HG02885 (cell line): ENCODE results near the gene CCNC.
"Not testable (repeated sequence)": the region's sequence is repeated elsewhere in the genome, so short reads cannot be mapped to it uniquely, and the experiment has no call there.

ENCODE experiments used
- ATAC-seq: cut with Tn5 transposase; IDR thresholded peaks from one replicate; pipeline ENCODE4 v1.9.1; 2021; ENCODE audit warnings: mild to moderate bottlenecking; ENCODE audit not compliant: unreplicated experiment, poor library complexity

The CCNC gene

DNA sequence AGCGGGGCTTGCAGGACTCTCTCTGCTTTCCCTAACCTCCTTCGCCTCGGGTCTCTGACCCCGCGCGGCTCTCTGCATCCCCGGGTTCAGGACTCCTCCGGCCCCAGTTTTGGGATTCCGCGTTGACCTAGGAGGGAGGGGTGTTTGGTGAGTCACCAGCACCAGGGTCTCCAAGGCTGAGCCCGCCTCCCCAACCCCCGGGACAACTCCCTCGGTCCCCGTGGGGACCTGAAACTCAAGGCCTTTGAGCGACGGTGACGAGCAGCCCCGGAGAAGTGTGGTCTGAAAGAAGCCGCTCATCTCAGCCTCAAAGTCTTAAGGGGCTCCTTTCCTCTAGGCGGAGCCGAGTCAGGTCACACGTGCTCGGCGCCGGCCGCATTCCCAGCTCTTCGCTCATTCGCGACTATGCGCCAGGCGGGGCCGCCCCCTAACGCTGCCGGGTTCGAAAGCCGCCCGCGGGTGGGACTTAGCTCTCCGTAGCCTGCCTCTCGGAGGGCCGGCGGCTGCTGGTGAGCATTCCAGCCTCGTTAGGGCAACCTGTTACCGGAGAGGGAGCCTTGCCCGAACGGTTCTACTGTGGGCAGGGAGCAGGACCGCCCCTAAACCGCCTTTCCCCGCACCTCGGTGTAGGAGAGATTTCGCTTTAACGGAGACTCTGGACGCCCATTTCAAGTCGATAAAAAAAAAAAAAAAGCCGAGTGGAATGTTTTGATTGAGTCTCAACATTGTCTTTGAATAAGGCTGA lies 35.1 kb upstream of the CCNC start:
- peak; percentile 61 for ATAC-seq

DNA sequence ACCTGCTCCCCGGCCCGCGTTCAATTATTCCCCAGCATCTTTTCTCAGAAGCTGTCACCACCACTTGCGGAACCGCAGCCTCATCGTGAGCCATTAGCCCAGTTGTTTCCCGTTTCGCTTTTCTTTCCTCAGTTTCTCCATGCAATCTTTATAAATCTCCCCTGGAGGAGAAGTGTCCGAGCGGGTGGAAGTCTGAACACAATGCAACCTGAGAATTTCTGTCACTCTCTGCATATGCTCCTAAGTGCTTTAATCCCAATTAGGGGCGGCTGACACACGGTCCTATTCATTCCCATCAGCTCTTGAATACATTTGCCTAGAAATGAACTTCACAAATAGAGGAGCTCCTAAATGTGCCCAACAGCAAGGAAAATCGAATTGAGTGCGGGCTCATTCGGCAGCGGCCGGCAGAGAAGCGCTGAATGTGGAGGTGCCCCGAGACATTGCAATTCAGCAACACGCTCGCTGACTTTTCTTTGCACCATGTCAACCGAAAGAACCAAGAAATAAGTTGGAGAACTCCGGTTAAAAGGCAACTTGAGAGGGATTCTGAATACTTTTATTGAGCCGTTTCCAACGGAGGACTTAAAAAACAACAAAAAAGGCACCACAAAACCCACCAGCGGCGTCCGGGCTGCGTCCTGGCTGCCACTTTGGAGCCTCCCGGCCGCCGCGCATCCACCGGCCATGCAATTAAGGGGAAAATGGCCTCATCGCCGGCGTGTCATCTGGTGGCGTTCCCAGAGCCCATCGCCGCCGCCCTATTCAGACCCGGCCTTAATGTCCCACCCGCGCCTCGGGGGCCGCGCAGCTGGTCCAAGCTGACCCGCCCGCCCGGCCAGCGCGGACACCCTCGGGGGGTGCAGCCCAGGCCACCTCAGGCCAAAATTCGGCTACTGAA lies 34.3 kb upstream of the CCNC start:
- ATAC-seq, result peak; percentile 28

DNA sequence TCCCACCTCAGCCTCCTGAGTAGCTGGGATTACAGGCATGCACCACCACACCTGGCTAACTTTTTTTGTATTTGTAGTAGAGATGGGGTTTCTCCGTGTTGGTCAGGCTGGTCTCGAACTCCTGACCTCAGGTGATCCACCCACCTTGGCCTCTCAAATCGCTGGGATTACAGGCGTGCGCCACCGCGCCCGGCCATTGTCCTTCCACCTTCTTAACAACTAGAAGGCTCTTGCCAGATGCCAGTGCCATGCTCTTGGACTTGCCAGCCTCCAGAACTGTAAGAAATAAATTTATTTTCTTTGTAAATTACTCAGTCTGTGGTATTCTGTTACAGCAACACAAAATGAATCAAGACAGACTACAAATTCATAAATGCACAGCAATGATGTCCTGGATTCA lies 26.2 kb upstream of the CCNC start:
- not testable (repeated sequence) for ATAC-seq

DNA sequence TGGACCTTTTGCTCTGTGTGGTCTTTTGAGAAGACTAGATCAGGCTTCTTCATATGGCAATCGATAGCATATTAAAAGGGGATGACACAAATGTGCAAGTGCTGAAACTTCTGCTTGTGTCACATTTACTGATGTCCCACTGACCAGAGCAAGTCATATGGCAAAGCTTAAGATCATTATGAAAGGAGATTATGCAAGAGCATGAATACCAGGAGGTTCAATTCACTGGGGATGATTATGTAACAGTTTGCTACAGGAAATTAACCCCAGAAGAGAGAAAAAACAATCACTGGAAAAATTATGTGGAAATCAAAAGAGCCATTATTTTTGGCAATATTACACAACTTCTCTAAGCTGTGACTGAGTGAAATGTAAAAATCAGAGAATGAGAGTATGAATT lies 24.4 kb upstream of the CCNC start:
- no peak for ATAC-seq

DNA sequence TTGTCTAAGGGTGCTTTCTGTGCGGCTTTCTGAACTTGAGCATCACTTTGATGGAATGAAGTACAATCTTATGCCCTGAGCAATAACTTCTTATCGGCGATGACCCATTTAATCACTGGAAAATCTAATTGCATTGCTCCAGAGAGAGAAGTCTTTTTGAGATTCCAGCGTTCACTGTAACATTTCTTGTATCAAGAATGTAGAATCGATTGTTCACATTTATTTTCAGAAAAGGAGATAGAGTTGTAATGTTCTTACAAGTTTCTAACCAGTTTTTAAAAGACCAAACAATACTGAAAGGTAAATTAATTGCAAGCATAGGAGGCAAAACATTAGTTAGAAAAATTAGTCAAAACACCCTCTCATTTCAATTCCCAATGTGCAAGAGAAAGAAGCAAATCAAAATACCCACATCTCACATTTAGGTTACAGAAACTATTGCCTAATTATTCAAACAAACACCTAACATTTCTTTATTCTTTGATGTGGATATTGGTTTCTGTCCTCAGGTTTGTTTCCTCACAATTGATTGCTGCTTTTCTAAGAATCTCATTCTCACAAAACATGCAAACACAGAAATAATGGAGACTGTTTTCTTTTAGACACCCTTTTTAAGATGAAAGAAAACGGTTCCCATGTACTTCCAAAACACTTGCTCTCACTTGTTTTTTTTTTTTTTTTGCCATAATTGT lies 23.4 kb upstream of the CCNC start:
- ATAC-seq, result no peak

DNA sequence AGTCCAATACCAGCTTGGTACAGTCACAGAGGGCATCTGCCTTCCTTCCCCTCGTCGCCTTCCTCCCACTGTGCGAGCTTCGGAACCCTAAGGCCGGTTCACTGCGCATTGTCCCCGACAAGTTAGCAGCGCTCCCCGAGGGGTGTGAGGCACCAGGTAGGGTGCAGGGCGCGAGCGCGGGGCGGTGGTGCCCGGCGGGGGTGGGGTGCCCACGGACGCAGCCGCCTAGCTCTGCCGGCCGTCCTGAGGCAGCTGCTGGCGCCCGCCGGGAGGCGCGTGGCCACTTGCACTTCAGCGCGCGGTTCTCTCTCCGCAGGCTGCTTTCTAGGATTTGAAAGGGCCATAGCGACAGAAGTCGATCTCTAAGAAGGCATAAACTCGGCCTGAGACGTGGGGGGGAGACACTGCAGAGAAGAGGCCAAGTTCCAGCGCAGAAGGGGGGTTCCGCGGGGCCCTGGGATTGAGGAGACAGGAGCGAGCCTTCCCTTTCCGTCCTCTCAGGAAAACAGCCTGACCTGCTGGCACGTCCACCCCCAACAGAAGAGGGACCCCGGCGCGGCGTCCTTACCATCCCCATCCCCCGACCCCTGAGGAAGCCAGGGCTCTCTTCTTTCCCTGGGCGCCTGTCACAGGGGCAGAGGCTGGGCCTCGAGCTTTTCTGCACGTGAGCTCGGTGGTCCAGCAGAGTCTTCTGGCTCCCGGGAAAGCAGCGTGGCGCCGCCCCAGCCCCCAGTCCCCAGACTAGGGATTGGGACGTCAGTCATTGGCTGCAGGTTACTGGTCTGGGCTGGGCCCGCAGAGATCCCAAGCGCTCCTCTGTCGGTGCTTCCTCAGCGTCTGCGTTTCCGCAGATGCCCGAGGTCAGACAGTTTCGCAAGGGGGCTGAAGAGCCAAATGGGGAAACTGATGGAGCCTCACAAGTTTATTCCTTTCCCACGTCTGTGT lies 22.5 kb upstream of the CCNC start:
- ATAC-seq, result no peak

DNA sequence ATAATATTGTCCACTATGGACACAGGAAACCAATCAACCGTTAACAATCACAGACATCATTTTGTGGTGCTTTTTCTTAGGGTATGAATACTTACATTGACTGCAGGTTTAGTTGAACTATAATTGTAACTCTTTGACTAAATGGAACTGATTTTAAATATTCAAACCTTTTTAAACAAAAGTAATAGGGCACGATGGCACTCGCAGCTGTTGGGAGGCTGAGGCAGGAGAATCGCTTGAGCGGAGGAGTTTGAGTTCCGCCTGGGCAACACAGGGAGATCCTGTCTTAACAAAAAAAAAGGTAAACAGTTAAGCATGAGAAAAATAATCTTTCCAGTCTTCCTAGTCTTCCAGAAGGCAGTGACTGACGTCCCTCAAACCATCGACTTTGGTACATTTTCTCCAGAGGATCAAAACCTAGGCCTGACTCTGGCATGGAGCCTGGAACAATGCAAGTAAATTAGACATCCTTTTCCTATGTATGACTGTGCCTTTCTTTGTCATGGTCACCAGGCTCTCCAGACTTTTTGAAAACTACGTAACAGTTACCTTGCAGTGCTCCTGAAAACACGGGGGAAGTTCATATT lies 21.5 kb upstream of the CCNC start:
- ATAC-seq, result no peak

DNA sequence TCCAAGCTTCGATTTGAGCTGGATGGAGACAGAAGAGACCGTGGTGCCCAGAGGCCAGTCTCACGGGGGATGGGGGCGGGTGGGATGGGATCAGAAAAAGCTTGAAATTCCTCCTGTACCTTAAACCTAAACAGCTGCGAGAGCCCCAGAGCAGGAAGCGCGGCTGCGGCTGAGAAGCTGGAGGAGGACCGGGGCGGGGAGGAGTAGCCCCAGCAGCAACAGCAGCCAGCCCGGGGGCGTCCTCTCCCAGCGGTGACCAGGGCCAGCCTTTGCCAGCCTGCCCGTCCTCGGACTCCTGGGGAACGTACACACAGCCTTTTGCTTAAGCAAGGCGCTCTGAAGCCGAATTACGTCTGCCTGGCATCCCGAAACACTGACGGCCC lies 20.8 kb upstream of the CCNC start:
- ATAC-seq, result peak; percentile 39

DNA sequence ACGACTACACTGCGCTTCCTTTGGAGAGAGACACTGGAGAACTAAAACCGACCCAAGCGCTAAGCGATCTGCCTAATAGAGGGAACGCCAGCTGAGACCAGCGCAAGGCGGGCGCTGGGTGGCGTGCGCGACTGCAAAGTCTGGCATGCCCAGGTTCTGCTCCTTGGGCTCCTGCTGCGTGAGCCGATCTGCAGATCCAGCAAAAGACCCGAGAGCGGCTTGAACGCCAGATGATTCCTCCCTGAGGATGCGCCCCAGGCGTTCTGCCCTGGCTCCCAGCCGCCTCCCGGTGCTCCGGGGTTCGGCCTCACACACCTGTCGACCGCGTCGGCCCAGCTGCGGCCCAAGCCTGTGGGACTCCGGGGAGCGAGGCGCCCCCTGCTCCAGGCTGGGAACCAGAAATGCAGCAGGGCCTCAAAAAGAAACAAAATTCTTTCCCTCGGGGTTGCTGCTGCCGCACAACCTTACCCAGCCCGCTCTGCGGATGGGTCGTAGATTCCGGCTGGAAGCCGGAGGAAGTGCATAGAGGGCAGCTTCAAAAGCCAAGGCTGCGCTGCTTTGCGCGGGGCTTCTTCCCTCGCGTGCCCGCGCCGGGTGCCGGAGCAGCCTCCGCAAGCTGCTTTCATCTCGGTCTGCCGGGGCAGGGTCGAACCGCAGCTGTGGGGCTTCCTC lies 20.3 kb upstream of the CCNC start:
- peak; percentile 95 for ATAC-seq

DNA sequence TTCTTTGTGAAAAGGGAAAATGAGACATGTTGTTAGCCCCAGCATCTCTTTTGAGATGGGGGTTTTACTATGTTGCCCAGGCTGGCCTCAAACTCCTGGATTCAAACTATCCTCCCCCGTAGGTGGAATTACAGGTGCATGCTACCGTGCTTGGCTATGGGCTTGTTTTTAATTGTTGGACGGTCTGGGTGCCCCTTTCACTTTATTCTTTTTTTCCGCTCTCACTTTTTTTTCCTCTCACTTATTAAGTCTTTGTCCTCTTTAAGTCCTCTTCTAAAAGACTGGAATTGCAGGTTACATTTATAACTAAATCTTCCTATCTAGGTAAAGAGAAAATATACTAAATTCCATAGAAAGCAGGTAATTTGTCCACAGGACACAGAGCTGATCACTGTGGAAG lies 19.3 kb upstream of the CCNC start:
- ATAC-seq, result no peak

DNA sequence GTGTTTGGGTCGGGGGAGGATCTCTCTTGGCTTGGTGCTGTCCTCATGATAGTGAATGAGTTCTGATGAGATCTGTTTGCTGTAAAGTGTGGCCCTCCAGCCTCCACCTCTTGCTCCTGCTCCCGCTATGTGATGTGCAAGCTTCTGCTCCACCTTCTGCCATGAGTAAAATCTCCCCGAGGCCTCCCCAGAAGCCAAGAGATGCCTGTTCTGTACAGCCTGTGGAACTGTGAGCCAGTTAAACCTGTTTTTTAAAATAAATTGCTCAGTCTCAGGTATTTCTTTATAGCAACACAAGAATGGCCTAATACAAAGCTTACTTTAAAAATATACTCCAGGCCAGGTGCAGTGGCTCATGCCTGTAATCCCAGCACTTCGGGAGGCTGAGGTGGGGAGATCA lies 11.3 kb upstream of the CCNC start:
- no peak for ATAC-seq

DNA sequence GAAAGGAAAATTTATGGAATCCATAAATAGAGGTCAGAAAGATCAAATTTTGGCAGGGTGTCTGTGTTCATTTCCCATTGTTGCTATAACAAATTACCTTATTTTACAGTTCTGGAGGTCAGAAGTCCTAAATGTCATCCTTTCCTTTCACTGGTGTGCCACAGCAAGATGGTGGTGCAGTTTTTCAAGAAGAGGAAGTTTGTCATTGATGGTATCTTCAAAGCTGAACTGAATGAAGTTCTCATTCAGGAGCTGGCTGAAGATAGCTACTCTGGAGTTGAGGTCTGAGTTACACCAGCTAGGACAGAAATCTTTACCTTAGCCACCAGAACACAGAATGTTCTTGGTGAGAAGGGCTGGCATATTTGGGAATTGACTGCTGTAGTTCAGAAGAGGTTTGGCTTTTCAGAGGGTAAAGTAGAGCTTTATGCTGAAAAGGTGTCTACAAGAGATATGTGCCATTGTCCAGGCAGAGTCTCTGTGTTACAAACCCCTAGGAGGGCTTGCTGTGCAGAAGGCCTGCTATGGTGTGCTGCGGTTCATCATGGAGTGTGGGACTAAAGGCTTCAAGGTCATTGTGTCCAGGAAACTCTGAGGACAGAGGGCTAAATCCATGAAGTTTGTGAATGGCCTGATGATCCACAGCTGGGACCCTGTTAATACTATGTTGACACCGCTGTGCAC lies 7.2 kb upstream of the CCNC start:
- no peak for ATAC-seq

DNA sequence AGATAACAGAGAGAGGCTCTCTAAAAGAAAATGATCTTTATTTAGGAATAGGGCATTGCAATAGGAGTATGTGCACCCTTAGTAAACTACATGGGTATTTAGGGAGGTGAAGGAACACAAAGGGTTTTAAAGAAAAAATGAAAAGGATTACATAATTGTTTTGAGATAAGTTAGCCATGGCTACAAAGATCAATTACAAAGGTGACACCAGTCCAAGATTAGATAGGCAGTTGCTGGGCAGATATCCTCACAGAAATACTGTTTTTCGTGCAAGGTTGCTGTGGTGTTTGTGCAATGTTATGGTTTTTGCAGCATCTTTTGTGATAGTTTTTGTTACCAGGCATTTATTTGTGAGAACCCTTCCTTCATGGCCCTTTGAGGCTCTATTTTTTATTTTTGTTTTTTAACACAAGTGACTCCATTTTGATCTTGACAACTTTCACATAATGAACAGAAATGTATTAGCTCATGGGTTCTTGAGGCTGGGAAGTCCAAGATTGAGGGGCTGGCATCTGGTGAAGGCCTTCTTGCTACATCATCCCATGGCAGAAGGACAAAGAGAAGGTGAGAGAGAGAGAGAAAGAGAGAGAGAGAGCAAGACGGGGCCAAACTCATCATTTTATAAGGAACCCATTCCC lies 5.6 kb upstream of the CCNC start:
- ATAC-seq, result no peak

DNA sequence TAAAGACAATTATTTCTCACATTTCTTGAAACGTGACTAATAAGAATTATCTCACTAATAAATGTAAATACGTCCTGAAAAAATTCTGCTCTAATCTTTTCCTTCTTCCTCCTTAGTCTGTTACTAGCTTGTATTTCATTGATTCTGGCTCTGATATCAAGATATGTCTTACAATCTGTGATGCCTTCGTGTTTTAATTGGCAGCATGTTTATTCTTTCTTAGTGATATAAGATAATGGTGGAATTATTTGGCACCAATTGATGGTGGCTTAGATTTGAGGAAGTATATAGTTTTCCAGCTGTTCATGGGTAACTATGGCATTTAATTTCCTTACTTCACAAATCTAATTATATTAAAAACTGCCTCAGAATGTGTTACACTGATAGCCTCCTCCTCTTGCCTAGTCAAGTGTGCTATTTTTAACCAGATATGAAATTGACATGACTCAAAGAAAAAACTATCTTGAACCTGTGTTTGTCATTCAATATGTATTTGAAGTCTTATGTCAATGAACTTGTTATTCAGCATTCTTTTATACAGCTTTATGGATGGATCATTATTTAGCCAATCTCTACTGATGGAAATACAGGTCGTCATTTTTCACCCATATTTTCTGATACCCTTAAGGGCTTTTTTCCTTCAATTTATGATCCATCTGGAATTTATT lies 5.3 kb downstream of the CCNC start:
- no peak for ATAC-seq

DNA sequence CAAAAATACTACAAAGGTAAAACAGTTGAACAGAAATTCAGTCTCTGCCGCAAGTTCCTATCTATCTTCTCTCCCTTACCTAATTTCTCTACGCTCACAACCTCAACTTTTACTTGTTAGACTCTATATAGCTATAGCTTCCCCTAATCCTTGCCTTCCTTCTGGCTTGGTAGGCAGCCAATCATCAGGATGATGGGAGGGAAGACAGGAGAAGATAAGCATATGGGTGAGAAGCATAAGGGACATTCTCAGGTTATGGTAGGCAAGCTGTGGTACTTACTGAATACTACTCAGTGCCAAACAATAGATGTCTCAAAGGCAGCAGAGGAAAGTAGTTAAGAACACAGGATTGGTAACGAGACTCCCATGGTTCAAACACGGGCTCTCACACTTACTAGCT lies 7.8 kb downstream of the CCNC start:
- no peak for ATAC-seq

DNA sequence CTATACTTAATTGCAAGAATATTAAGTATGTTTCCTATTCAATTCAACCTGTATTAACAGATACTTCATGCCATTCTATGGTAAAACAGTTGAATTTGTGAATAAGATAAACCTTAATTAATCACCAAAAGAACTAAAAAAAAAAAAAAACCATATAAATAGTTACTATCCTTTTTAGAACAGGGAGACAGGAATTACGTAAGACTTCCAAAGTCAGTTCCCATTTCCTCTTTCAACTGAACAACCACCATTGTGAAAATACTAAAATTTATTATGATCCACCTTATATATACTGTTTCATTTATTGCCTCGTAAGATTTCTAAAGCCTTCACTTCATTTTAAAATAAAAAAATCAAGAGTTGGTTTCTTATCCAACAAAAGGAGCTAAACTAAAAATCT lies 9.4 kb downstream of the CCNC start:
- ATAC-seq, result no peak

DNA sequence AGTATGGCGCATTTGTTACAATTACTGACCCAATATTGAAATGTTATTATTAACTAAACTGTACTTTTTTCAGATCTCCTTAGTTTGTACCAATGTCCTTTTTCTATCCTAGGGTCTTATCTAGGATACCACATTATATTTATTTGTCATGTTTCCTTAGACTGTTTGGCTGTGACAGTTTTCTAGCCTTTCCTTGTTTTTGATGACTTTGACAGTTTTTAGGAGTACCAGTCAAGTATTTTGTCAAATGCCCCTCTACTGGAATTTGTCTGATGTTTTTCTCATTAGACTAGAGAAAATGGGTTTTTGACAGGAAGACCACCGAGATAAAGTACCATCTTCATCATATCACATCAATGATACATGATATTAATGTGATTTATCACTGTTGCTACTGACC lies 14.6 kb downstream of the CCNC start:
- no peak for ATAC-seq
